ENCODE data around the gene HEY2. TPM values are rescaled to one million over a fixed set of nuclear protein-coding genes. Genes with fewer than 3 reads are reported as not detected.

Gene HEY2
- total and polyA plus RNA-seq, 2 of the 8 experiments (the other 6 are each of a cell fraction or from before 2014, with no cell fraction given) = 9.1 to 16.2 TPM

- TF ChIP-seq TEAD4 (IDR thresholded peaks at IDR 0.05; ENCODE audit: low read depth, low read length) = no peak
- no peak for TF ChIP-seq CHD7 (IDR thresholded peaks at IDR 0.05; ENCODE audit: insufficient replicate concordance, low read length)
- no peak for TF ChIP-seq CBX8 (IDR thresholded peaks at IDR 0.05; ENCODE audit: borderline replicate concordance, low read depth, low read length)
- TF ChIP-seq SIX5 (IDR thresholded peaks at IDR 0.05; ENCODE audit: low read depth, low read length) = no peak
- no peak for TF ChIP-seq SP4 (IDR thresholded peaks at IDR 0.05; ENCODE audit: low read length)
- TF ChIP-seq CHD1 (IDR thresholded peaks at IDR 0.05; ENCODE audit: low read depth, low read length) = no peak
- no peak for TF ChIP-seq JUND (IDR thresholded peaks at IDR 0.05; ENCODE audit: low read length)
- TF ChIP-seq CTBP2 (IDR thresholded peaks at IDR 0.05; ENCODE audit: borderline replicate concordance, insufficient read depth, insufficient read length, low read length) = no peak
- no peak for TF ChIP-seq POLR2A (IDR thresholded peaks at IDR 0.05; ENCODE audit: control extremely low read depth in 1 of 2, low read depth in 2 of 2, low read length in 2 of 2)
Observed at GRCh38 chr6:125750692-125751333, 1.4 kb downstream of the HEY2 start (continued).

All from H1 (cell line).